ENCODE data around the gene SKI.

The SKI gene

GRCh38 chr1:2200308-2200943 is 27.7 kb upstream of the SKI start:
- no peak for DNase-seq (ENCODE audit: low read depth)
- H3K4me3 ChIP-seq (ENCODE audit: low read depth, low read length): no peak overlapping the region
- TF ChIP-seq CTCF (conservative IDR thresholded peaks at IDR 0.05; ENCODE audit: low read depth, low read length): no peak

GRCh38 chr1:2201062-2201461 is 27.1 kb upstream of the SKI start:
- DNase-seq (ENCODE audit: low read depth): no peak
- TF ChIP-seq CTCF (conservative IDR thresholded peaks at IDR 0.05; ENCODE audit: low read depth, low read length): no peak
- no peak overlapping the region for H3K4me3 ChIP-seq (ENCODE audit: low read depth, low read length)

- no peak for TF ChIP-seq CTCF (conservative IDR thresholded peaks at IDR 0.05; ENCODE audit: low read depth, low read length)
- DNase-seq (ENCODE audit: low read depth): no peak
- H3K4me3 ChIP-seq (ENCODE audit: low read depth, low read length): no peak overlapping the region
These were observed 26.0 kb upstream of the SKI start for GRCh38 chr1:2202008-2202575.

GRCh38 chr1:2202843-2203601 is 25.1 kb upstream of the SKI start:
- no peak for TF ChIP-seq CTCF (conservative IDR thresholded peaks at IDR 0.05; ENCODE audit: low read depth, low read length)
- H3K4me3 ChIP-seq (ENCODE audit: low read depth, low read length): no peak overlapping the region
- no peak for DNase-seq (ENCODE audit: low read depth)

DNA sequence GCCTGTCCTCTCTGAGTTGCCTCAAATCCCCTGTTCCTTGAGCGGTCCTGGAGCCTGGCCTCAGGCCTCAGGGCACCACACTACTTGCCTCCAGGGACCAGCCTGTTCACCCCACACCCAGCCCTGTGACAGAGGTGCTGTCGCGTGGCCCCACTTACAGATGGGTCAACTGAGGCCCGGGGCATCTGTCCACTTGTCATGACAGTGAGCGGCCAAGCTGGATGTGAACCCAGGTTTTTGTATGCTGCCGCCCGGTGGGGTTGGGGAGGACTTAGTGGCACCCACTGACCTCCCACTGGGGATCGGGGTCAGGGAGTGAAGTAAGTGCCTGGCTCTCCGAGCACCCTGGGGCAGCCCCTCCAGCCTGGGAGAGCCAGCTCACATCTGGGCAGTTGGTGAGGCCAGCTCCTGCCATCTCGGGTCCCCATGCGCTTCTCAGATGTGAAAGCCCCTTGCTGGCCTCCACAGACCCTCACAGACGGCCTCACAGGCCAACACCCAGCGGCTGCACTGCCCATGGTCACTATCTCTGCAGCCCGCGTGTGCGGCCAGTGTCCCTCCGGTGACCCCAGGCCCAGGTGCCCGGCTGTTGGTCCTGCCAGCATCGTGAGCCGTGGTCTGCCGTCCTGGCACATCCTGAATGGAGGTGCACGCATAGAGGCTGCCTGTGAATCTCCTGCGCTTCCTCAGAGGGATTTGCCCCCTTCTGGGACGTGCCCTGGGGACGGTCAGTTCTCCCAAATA is 24.3 kb upstream of the SKI start:
- no peak for DNase-seq (ENCODE audit: low read depth)
- H3K4me3 ChIP-seq (ENCODE audit: low read depth, low read length): peak overlapping the region; percentile 65
- TF ChIP-seq CTCF (conservative IDR thresholded peaks at IDR 0.05; ENCODE audit: low read depth, low read length): no peak

GRCh38 chr1:2204415-2205190 is 23.5 kb upstream of the SKI start:
- TF ChIP-seq CTCF (conservative IDR thresholded peaks at IDR 0.05; ENCODE audit: low read depth, low read length): no peak
- peak; percentile 83 for DNase-seq (ENCODE audit: low read depth)
- H3K4me3 ChIP-seq (ENCODE audit: low read depth, low read length): peak overlapping the region; percentile 65

All from choroid plexus epithelial cell (primary cell).